GM20000 (cell line): ENCODE measurements around the gene PRKCB.

Source experiments
- DNase-seq: peaks from one replicate; pipeline ENCODE4 v3.0.0; 2012; ENCODE audit warnings: low spot score
- TF ChIP-seq, protein P1 (sequence below): IDR thresholded peaks from 2 replicates; pipeline ENCODE4 v1.5.1; 2012; ENCODE audit warnings: mild to moderate bottlenecking, control low read depth; ENCODE audit errors: extremely low read depth, missing control alignments

Gene PRKCB

DNA sequence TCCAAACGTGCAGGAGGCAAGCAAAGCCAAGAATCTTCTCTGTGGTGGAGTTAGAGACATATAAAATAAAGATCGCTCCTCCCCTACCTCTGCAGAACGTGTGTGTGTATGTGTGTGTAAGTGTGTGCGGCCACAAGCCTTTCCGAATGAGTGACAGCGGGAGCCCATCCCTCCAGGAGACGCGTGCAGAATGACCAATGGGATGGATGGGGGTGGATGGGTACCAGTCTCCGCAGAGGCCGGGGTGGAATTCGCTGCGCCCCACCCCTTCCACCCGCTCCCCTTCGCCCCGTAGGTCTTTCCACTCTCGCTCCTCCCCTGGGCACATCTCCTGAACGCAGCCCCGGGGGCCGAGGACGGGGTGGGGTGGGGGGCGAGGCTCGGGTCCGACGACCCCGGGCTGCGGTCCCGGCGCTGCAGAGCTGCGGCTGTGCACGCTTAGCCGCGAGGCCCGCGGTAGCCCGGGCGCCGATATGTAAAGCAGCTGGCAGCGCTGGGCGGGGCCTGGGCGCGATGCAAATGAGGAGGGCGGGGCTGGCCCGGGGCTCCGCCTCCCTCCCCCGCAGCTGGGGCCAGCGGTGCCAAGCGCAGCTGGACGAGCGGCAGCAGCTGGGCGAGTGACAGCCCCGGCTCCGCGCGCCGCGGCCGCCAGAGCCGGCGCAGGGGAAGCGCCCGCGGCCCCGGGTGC is at the start of gene PRKCB:
Gene PRKCB (plus strand): TSS at position 594 of the 688 bp plus-strand sequence.
- DNase-seq, result peak; percentile 97
- TF ChIP-seq, protein P1, sequence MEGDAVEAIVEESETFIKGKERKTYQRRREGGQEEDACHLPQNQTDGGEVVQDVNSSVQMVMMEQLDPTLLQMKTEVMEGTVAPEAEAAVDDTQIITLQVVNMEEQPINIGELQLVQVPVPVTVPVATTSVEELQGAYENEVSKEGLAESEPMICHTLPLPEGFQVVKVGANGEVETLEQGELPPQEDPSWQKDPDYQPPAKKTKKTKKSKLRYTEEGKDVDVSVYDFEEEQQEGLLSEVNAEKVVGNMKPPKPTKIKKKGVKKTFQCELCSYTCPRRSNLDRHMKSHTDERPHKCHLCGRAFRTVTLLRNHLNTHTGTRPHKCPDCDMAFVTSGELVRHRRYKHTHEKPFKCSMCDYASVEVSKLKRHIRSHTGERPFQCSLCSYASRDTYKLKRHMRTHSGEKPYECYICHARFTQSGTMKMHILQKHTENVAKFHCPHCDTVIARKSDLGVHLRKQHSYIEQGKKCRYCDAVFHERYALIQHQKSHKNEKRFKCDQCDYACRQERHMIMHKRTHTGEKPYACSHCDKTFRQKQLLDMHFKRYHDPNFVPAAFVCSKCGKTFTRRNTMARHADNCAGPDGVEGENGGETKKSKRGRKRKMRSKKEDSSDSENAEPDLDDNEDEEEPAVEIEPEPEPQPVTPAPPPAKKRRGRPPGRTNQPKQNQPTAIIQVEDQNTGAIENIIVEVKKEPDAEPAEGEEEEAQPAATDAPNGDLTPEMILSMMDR, result no peak

DNA sequence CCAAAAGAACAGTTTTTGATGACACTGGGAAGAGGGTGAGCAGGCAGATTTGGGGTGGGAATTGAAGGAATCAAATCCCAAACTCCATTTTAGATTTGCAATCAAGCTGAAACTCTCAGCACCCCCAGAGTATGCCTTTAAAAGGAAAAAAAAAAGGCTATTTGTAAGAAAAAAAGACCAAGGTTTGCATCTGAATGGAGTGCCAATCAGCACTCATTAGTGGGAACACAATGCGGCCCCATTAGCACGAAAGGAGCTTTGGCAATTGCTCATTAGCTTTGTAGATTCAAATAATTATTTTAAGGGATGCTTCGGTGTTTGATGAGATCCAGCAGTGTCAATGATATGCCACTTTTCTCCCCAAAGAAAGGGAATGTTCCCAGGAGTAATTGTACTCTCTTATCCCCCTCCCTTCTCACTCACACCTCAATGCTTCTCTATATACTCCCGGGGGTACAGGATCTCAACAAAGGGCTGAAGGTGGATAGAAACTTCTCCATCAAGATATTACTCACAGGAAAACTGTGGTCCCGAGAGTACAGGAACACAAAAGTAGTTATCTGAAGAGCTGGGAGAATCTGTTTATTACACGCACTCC is 48.7 kb upstream of the PRKCB start:
- TF ChIP-seq, protein P1, result no peak

DNA sequence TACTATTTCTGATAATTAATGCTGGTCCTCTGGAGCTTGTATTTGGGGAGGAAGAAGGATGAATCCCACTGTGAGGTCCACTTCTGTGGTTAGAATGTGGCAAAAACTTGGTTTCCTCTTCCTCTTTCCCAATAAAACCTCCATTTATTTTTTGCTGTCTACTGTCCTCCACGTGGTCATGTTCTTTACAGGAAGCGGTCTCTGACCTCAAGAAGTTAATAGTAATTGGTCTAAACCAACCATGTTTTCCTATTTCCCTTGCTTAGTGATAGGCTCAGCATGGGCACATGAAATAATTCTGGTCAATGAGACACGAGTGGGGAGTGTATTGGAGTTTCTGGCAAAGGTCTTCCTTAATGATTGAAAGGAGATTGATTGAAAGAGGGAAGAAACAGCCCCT is 47.1 kb upstream of the PRKCB start:
- DNase-seq, result no peak
- TF ChIP-seq, protein P1, result no peak

More for the DNA sequence above, 48.7 kb upstream of the PRKCB start:
- no peak for DNase-seq

DNA sequence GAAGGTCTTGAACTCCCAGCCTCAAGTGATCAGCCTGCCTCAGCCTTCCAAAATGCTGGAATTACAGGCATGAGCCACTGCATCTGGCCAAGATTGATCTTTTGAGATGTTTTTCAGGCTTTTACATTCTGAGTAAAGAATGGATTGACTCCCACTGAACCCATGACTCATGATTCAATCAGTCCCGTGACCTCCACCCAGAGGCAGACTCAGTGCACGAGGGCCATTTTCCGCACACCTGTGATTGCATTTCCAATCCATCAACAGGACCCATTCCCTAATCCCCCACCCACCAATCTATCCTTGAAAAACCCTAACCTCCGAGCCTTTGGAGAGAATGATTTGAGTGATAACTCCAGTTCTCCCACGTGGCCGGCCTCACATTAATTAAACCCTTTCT is 40.4 kb upstream of the PRKCB start:
- no peak for DNase-seq
- TF ChIP-seq, protein P1, result no peak

DNA sequence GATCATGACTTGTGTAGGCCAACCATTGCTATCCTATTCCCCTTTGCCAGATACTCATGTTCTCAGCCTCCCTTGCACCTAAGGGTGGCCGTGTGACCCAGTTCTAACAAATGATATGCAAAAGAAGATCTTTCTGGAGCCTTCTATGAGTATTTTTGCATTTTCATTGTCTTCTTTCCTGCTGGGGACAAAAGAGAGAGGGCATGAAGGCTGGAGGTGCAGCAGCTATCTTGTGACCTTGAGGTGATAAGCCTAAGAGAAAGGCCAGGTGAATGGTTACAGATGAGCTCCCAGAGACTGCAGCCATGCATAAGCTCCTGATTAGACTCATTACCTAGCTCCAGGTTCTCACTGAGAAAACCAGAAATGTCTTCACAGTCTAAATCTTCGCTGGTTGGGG is 38.8 kb upstream of the PRKCB start:
- TF ChIP-seq, protein P1, result no peak
- DNase-seq, result no peak

DNA sequence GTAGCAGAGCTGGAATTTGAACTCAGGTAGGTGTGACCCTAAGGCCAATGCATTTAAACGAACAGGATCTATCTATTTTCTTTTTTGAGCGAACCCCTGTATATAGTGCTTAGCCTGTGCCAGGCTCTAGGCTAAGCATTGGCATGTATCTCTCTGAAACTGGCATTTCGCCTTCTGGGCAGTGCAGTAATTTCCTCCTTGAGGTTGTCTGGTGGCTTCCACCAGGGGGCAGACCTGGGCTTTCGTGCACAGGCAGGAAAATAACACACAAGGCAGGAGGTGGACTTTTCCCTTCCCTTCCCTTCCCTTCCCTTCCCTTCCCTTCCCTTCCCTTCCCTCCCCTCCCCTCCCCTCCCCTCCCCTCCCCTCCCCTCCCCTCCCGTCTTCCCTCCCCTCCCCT is 34.4 kb upstream of the PRKCB start:
- DNase-seq, result peak; percentile 65
- TF ChIP-seq, protein P1, result peak; percentile 79

DNA sequence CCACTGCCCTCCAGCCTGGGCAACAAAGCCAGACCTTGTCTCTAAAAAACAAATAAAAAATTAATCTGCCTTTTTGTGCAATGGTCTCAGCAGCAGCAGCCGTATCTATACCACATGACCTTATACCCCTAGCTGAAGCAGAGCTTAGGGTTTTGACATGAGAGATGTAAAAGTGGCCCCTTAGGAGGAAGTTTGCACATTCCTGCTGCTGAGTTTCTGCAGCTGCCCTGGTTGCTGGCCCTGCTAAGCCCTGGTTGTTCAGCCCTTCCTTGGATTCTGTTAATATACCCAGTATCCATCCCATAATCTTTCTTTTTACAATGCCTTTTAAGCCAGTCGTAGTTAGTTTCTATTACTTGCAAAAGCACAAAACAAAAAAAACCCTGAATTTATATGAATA is 33.0 kb upstream of the PRKCB start:
- TF ChIP-seq, protein P1, result no peak
- DNase-seq, result no peak
